Activated CD4-positive, alpha-beta T cell treated with anti-CD3 and anti-CD28 coated beads, Interleukin-2, Interleukin-4, amounts not matched to agents 100 ng/mL and 50 ng/mL, durations not matched to agents 16 hours and 8 hours (primary cell): ENCODE results near the gene FN3K.

ENCODE experiments used
- DNase-seq: peaks from one replicate; pipeline ENCODE4 v3.0.0-alpha.2; 2020; ENCODE audit warnings: low spot score

The FN3K gene

DNA sequence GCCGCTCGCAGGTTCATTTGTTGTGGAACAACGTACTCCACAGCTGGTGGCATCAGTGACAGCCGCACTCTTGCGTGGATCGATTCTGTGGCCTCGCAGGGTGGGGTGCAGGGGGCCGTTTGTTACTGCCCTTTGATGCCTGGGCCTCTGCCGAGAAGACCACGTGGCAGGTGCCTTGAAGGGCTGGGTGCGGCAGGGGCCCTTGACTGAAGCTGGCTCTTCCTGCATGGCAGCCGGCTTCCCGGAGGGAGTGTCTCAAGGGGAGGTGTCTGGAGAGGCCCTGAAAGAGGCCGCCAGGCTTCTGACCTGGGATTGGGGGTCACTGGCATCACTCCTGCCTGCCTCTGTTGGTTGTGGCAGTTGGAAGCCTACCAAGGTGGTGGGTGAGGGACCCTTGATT is 60.2 kb downstream of the FN3K start:
- no peak for DNase-seq

DNA sequence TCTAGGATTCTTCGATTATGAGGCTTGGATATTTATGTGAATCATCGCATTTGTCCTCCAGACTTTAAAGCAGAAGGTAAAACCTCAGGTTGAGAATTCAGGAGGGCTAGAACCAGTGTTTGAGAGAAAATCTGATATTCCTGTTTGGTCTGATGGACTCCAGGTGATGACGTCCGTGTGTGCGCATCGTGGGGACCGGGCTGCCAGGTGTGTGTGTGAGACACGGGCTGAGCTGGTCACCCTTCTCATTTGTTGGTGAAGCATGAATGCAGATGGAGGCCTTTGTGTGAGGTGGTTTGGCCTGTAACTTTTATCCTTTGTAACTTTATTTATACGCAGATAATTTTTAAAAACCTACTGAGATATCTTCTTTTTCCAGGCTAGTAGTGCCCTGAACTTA is 61.6 kb downstream of the FN3K start:
- no peak for DNase-seq

GRCh38 chr17:82798752-82799151 is 63.3 kb downstream of the FN3K start:
- DNase-seq, result no peak

DNA sequence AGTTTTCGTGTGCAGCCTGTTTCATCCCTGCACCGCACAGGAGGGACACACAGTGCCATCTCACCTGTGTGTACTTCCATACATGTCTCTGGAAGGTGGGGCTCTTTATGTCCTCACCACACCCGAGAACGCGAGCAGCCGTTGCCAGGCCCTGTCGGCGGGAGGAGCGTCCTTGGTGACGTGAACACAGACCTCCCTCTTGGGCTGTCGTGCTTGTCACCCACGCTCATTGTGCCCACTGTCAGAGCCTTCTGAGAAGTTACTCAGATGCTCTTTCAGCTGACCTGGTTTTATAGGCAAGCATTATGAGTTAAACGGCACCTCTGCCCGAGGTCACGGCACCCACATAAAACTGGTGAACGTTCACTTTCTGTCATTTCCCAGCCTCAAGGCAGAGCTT is 64.2 kb downstream of the FN3K start:
- no peak for DNase-seq
